Measurements from ENCODE around the gene CKS1B.

Gene CKS1B

DNA sequence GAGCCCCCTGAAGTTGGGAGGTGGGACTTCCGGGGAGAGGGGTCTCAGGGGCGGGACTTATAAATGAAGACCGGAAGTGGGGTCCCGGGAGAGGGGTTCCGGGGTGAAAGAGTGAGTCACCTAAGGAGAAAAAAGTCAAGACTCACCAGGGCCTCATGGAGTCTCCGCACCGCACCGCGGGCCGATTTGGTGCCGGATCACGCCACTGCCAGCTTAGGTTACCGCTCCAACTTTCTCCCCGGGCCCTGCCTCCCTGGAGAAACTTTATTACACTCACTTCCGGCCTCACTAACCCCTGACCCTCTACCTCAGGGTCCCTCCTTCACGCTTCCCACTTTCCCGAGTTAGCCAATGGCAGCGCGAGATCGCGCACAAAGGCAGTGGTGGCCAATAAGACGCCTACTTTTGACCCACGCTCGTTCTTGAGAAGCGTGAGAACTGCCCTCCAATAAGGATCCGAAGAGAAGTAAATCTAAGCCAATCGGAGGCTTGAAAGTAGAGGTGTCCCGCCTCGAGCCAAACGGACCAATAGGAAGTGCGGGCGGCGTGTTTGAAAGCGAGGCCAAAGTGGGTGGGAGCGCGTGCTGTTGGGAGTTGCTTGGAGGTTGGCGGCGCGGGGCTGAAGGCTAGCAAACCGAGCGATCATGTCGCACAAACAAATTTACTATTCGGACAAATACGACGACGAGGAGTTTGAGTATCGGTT lies at the start of gene CKS1B:
TSS of gene CKS1B (plus strand) at position 580 of the 706 bp plus-strand sequence. CDS start at position 645, 65 bp downstream.
- DNase-seq (ENCODE audit: low read depth in 2 of 2): peak; percentile 87 to 92

DNA sequence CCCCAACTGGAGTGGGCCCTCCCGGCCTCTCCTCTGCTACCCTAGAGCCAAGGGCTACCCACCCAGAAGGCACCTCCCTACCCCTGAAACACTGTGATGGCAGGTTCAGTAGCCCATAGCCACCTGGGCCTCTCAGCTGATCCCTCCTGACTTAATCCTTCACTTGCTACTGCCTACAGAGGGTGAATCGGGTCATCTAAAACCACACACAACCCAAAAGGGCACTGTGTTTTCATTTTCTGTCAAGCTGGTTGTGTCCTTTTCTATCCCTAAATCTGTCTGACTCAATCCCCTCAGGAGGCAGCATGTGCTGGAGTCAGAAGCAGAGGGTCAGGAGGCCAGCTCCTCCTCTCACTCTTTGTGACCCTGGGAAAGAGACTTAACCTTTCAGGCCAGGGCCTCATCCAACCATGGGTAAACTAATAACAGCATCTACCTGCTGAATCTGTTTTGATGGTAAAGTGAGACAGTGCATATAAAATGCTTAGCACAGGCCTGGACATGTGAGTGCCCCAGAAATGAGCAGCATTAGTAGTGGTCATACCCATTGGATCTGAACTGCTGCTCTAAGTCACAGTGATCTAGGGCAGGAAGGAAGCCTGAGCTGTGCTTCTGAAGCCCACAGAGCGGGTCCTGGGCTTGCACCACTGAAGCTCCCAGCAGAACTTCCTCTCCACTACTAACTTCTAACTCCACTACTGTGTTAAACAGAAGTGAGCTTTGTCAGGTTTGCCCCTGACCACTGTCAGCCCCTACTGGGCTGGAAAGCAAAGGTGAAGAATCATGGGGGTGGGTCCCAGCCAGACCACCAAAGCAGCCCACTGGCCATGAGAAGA lies 48.9 kb upstream of the CKS1B start:
- no peak for DNase-seq (ENCODE audit: low read depth in 2 of 2)

DNA sequence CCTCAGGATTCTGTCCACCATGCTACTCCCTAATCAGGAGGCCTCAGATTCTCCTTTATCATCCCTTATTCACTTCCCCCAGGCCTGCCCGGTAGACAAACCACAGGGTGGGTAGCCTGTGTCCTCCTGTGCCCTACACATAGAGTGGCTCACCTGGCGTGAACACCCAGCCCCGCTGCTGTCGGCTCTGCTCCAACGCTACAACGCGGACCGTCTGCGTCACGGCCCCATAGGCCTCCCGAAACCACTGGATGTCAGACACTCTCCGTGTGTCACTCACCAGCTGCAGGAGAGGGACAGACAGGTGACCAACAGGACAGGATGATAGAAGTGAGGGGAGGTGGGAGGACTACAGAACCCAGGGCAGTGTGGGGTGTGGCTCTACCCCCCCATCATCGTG lies 48.3 kb upstream of the CKS1B start:
- no peak for DNase-seq (ENCODE audit: low read depth in 2 of 2)

GRCh38 chr1:154931940-154932487 lies 42.5 kb upstream of the CKS1B start:
- DNase-seq (ENCODE audit: low read depth in 2 of 2): no peak

GRCh38 chr1:154934358-154934948 lies 40.0 kb upstream of the CKS1B start:
- DNase-seq (ENCODE audit: low read depth in 2 of 2): no peak

DNA sequence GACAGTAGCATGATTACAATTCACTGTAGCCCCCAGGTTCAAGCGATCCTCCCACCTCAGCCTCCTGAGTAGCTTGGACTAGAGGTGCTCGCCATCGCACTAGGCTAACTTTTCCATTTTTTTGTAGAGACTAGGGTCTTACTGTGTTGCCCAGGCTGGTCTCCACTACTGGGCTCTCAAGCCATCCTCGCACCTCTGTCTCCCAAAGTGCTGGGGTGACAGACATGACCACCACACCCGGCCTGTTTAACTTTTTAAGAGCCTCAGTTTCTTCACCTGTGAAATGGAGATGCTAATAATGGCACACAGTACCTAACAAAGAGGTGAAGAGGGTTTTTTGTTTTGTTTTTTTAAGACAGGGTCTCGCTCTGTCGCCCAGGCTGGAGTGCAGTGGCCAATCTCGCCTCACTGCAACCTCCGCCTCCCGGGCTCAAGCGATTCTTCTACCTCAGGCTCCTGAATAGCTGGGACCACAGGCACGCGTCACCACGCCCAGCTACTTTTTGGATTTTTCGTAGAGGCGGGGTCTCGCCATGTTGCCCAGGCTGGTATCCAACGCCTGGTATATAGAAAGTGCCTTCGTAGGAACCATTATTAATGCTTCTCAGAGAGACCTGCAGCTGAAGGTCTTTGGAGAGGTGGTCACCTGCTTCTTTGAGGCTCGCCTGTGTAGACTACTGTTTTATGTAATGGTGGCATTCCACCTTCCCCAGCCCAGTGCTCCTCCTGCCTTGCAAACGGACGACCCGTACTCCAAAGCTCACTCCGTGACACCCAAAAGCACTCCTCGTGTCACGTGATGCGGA lies 38.5 kb upstream of the CKS1B start:
- DNase-seq (ENCODE audit: low read depth in 2 of 2): no peak

- peak; percentile 85 to 93 for DNase-seq (ENCODE audit: low read depth in 2 of 2)
Measured at GRCh38 chr1:154936555-154937084, 37.9 kb upstream of the CKS1B start, which contains the start of gene PMVK. TSS of gene PMVK (minus strand) at chr1:154936719. CDS start at chr1:154936685, 34 bp downstream.

DNA sequence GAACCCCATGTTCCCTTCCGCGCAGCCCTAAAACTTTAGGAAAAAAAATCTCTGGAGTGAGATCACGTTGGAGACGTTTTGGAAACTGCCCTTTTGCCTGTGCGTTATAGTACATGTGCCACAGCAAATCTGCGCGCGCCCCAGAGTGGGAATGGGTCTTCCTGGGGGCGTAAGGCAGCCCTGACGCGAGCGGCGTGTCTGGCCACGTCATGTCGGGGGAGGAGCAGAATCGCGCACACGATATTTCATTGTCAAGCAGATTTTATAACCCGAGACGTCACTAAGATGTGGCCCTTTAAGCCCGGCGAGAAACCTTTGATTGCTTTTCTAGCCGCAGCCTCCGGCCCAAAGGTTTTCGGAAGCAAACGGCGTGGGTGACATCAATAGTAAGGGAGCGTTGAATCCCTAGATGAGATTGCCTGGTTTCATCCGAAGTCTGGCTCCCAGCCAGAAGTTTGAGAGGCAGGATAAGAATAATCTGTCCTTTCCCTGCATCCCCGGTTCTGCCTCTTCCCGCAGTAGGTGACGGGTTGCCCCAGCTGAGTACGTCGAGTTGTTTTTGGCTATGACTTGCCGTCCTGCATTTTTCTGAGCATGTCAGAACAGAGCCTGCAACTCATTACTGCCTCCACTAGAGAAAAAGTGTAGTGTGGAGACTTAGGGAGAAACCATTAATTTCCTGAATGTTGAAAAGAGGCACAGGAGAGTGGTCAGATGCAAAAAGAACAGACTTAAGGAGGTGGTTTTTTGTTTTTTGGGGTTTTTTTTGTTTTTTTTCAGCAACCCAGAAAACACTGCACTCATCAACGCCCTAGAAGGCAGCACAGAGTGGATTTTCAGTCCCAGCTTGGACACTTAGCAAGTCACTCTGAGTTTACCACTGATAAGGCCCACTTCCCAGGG lies 37.1 kb upstream of the CKS1B start:
- peak; percentile 76 to 87 for DNase-seq (ENCODE audit: low read depth in 2 of 2)

DNA sequence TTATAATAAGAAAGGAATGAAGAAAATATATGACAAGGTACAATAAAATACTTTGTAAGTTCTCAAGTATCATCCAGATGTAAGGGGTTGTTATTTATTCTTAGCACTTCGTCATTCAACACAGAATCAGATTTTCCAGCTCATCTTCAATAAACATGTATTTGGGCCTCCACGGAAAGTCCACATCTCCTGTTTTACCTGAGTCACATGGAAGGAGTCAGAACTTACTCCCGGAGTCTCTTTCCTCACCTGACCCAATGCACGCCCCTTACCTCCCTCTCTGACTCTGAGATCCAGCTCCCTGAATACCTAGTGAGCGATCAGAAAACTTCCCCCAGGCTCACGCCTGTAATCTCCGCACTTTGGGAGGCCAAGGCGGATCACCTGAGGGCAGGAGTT lies 36.5 kb upstream of the CKS1B start:
- no peak for DNase-seq (ENCODE audit: low read depth in 2 of 2)

DNA sequence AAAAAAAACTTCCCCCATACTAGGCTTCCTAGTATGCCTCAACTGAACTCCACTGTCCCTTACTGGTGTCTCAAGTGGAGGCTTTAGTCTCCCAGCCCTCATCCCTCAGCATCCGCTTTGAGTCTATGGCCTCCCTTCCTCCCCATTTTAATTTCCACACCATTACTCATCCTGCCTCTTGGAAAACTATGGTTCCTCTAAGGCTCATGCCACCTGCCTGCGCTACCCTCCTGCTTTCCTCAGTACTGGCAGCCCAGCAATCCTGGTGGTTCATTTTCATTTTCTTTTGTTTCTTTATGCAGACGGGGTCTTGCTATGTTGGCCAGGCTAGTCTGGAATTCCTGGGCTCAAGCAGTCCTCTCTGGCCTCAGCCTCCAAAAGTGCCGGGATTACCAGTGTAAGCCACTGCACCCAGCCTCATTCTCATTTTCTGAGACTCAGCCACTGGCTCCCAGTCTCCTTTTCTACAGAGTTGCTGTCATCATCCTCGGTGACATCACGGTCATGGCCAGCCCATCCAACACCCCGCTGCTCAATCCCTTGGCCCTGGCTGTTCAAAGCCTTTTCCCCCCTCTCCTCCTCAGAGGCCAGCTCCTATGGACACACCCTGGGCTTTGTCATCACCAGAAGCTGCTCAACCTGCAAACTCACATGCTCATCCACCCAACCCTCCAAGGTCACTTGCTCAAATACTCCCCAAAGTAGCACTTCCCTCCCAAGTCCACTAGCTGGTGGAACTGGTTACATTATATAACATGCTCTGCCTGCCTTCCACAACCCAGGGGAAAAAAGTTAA lies 35.7 kb upstream of the CKS1B start:
- no peak for DNase-seq (ENCODE audit: low read depth in 2 of 2)

DNA sequence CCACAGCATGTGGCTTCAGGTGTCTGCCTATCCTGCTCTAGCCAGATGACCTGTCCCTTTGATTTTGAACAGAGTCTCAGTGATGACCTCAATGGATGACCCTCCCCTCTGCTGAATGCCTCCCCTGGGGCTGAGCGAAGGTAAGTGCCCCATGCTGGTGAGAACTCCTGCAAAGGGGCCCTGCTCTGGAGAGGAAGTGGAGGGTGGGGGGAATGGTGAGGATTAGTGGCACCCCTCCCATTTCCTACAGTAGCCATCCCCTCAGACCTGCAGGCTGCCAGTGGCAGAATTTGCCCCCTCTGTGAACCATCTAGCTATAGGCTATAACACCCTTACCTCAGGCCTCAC lies 34.3 kb upstream of the CKS1B start:
- DNase-seq (ENCODE audit: low read depth in 2 of 2): no peak

GRCh38 chr1:154940651-154941194 lies 33.8 kb upstream of the CKS1B start:
- DNase-seq (ENCODE audit: low read depth in 2 of 2): no peak

DNA sequence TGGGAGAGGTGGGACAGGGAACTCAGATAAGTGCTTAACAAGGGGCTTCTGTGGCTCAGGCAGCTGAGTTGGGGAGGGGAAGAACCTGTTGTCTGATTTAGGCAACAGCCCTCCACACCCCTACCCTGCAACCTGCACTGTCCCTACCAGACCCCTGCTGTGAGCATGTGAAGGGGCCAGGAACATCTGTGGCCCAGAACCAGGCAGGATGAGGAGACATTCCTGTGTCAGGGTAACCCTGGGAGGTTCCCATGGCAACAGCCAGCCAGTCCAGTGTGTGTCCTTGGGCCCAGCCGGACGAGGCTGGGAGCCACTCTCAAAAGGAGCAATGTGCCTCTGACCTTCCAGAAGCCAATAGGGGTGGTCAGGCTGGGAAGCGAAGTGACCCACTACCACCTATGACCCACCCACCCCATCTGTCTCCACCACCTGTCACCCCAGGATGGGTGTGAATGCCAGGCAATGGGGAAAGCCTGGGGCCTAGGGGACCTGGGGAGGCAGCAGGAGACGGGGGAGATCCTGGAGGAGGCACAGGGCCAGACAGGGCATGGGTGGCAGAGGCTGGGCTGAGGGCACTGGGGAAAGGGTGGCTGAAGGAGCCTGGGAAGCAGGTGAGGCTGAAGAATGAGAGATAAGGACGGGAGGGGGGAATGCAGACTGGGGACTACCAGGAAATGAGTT lies 33.0 kb upstream of the CKS1B start:
- DNase-seq (ENCODE audit: low read depth in 2 of 2): no peak

GRCh38 chr1:154943649-154944400 lies 30.7 kb upstream of the CKS1B start:
- no peak for DNase-seq (ENCODE audit: low read depth in 2 of 2)

DNA sequence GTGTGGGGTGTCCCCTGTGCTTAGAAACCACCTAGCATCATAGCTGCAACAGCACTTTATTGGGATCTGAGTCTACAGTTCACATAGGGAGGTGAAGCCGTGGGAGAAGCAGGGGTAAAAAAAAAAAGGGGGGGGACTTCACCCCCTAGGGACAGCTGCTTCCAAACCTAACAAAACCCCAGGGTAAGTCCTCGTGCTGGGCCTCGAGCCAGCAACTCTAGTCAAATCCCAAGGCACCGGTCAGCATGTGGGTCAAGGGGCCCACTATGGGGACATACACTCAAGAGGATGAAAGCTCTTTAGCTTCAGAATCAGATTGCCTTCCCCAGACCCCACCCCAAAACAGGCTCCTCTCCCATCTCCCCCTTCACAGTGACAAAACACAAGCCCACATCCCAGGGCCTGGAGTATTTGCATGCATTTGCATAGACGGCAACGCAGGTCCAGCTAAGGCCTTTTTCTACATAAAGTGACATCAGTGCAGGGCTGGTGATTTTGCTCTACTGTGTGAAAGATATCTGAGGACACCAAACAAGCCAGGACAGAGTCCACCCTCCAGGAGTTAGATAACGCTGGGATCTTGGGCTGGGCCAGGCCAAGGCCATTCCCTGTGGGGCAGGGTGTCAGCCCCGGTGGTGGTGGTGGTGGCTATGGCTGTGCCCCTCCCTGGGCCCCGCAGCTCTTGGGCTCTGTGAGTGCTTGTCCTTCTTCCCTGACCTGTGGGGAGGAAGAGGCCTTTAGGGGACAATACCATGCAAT lies 29.9 kb upstream of the CKS1B start:
- DNase-seq (ENCODE audit: low read depth in 2 of 2): no peak

DNA sequence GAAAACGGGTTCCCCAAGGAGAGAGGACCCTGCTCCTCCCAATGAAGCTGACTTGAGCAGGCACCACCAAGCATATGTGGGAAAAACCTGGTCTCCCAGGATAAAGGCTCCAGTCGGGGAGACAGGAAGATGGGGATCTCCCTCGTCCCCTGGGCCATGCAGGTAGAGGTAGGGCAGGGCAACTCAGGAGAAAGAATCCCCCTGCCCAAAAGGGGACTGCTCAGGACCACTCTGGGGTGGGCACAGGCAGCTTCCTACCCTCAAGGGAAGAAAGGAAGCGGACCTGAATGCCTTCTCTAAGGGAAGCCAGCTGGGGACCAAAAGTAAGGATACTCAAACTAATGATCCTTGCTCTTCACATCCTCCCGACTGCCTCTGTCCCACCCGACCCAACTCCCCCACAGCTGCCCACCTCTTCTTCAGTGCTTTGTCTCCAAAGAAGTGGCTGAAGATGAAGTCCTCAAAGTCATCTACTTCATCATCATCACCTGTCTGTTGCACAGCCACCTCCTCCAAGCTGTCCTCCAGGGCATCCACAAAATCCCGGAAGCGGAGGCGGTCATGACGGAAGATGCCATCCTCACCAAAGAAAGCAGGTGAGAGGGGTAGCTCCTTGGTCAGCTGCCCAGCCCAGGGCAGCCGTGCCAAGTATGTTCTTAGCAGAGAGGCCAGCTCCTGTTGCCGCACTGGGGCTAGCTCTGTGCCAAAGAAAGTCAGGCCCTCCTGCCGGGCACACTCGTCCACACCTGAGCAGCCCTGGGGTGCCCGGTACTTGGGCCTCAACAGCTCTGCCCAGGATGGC lies 29.1 kb upstream of the CKS1B start:
- DNase-seq (ENCODE audit: low read depth in 2 of 2): no peak
